GM12872 (cell line): ENCODE measurements around the gene MCTP1.

Source experiments
- TF ChIP-seq, protein P1 (sequence below): IDR thresholded peaks from 3 replicates; pipeline ENCODE4 v1.5.1; 2011; ENCODE audit warnings: low read depth, mild to moderate bottlenecking, low read length, moderate library complexity; ENCODE audit not compliant: insufficient read depth

MCTP1 gene

GRCh38 chr5:95009812-95010211 is 275.1 kb downstream of the MCTP1 start:
- TF ChIP-seq, protein P1, sequence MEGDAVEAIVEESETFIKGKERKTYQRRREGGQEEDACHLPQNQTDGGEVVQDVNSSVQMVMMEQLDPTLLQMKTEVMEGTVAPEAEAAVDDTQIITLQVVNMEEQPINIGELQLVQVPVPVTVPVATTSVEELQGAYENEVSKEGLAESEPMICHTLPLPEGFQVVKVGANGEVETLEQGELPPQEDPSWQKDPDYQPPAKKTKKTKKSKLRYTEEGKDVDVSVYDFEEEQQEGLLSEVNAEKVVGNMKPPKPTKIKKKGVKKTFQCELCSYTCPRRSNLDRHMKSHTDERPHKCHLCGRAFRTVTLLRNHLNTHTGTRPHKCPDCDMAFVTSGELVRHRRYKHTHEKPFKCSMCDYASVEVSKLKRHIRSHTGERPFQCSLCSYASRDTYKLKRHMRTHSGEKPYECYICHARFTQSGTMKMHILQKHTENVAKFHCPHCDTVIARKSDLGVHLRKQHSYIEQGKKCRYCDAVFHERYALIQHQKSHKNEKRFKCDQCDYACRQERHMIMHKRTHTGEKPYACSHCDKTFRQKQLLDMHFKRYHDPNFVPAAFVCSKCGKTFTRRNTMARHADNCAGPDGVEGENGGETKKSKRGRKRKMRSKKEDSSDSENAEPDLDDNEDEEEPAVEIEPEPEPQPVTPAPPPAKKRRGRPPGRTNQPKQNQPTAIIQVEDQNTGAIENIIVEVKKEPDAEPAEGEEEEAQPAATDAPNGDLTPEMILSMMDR = no peak

- TF ChIP-seq, protein P1 = no peak
Observed at GRCh38 chr5:95007921-95008597, 276.8 kb downstream of the MCTP1 start.

DNA sequence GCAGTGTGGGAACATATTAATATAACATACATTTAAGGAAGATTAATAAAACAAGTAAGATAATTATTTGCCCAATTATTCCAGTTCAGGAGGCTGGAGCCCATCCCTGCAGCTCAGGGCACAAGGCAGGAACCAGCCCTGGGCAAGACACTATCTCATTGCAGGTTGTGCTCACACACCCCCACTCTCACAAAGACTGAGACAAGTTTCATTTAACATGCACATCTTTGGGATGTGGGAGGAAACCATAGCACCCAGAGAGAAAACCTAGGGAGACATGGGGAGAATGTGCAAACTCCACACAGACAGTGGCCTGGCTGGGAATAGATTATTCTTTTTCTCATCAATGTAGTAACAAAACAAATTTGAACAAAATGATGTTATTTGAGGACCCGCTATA is 279.1 kb downstream of the MCTP1 start:
- TF ChIP-seq, protein P1 = no peak

GRCh38 chr5:94998670-94999069 is 286.2 kb downstream of the MCTP1 start:
- TF ChIP-seq, protein P1 = no peak

DNA sequence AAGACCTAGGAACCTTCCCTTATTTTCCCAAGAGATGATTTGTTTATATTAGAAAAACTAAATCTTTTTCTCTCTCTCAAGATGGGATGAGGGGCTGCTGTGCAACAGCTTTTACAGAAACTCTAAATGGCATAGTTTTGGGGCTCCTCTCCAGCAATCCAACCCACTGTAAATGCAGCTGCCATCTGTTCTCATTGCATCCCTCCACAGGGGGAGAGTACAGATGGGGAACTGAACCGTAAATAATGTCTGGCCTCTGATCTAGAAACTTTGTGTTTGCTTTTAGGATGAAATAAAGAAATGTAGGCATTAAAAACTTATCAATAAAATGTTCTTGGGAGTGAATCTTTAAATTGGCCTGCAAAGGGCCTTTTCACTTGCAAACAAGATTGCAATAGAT is 291.4 kb downstream of the MCTP1 start:
- TF ChIP-seq, protein P1 = no peak

DNA sequence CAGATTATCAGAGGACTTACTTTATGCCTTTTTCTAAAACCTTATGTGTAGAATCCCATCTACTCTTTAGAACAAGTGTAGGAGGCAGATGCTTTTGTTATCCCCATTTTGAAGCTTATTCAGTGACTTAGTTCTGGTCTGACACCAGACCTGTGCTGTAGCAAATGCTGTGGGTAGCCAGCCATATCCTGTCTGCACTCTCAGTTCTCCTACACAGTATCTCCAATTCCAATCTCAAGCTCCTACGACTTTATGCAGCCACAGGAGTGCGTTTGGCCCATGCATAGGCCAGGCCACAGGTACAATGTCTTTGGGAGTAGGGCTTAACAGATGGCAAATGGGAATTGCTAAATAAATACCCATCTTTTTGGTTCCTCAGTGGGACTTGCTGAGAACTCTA is 292.6 kb downstream of the MCTP1 start:
- TF ChIP-seq, protein P1 = no peak

- TF ChIP-seq, protein P1 = no peak
Observed at GRCh38 chr5:94983861-94984535, 300.9 kb downstream of the MCTP1 start.
